ENCODE results near the gene FRRS1.

Gene FRRS1

GRCh38 chr1:99763956-99764355 lies 2.5 kb downstream of the FRRS1 start:
- no peaks in the 10 kb centered on the region for H3K9me3 ChIP-seq (ENCODE audit: control insufficient read depth, insufficient read depth, low read depth, low read length)
- H3K36me3 ChIP-seq (ENCODE audit: control insufficient read depth in 2 of 2, insufficient read depth in 1 of 2, low read length in 2 of 2), result no peaks in the 10 kb centered on the region
- ChIA-PET POLR2A (no interaction called here), CTCF (no interaction called here)
- TF ChIP-seq ZNF37A (tag by site-specific recombination; IDR thresholded peaks at IDR 0.05) (no peak), PRDM4 (tag by site-specific recombination; IDR thresholded peaks at IDR 0.05) (no peak), ZNF223 (tag by site-specific recombination; IDR thresholded peaks at IDR 0.05) (no peak), ZNF701 (tag by site-specific recombination; IDR thresholded peaks at IDR 0.05) (no peak)
- TF ChIP-seq, protein P1, sequence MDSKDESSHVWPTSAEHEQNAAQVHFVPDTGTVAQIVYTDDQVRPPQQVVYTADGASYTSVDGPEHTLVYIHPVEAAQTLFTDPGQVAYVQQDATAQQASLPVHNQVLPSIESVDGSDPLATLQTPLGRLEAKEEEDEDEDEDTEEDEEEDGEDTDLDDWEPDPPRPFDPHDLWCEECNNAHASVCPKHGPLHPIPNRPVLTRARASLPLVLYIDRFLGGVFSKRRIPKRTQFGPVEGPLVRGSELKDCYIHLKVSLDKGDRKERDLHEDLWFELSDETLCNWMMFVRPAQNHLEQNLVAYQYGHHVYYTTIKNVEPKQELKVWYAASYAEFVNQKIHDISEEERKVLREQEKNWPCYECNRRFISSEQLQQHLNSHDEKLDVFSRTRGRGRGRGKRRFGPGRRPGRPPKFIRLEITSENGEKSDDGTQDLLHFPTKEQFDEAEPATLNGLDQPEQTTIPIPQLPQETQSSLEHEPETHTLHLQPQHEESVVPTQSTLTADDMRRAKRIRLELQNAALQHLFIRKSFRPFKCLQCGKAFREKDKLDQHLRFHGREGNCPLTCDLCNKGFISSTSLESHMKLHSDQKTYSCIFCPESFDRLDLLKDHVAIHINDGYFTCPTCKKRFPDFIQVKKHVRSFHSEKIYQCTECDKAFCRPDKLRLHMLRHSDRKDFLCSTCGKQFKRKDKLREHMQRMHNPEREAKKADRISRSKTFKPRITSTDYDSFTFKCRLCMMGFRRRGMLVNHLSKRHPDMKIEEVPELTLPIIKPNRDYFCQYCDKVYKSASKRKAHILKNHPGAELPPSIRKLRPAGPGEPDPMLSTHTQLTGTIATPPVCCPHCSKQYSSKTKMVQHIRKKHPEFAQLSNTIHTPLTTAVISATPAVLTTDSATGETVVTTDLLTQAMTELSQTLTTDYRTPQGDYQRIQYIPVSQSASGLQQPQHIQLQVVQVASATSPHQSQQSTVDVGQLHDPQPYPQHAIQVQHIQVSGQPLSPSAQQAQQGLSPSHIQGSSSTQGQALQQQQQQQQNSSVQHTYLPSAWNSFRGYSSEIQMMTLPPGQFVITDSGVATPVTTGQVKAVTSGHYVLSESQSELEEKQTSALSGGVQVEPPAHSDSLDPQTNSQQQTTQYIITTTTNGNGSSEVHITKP (tag by site-specific recombination; IDR thresholded peaks at IDR 0.05), result peak; percentile 40; the same call in 1 of the 2 replicates
- H3K4me1 ChIP-seq (ENCODE audit: control insufficient read depth, insufficient read depth, low read length), result no peaks in the 10 kb centered on the region
- H3K27ac ChIP-seq (ENCODE audit: extremely low read depth, low read depth, low read length), result no peak overlapping the region
- H3K4me3 ChIP-seq (ENCODE audit: low read depth, low read length), result no peak overlapping the region

- TF ChIP-seq SP3 (tag by site-specific recombination; IDR thresholded peaks at IDR 0.05) (no peak), ZNF23 (tag by site-specific recombination; IDR thresholded peaks at IDR 0.05; ENCODE audit: borderline replicate concordance) (no peak), KLF16 (tag by site-specific recombination; IDR thresholded peaks at IDR 0.05) (no peak), GLI4 (tag by site-specific recombination; IDR thresholded peaks at IDR 0.05) (no peak), ZNF10 (tag by site-specific recombination; IDR thresholded peaks at IDR 0.05) (no peak), ZNF510 (tag by site-specific recombination; IDR thresholded peaks at IDR 0.05; ENCODE audit: insufficient replicate concordance) (no peak), GLIS2 (tag by site-specific recombination; IDR thresholded peaks at IDR 0.05) (no peak), ZNF561 (tag by site-specific recombination; IDR thresholded peaks at IDR 0.05; ENCODE audit: borderline replicate concordance) (no peak), ZNF416 (tag by site-specific recombination; IDR thresholded peaks at IDR 0.05) (no peak), SCRT1 (tag by site-specific recombination; IDR thresholded peaks at IDR 0.05; ENCODE audit: borderline replicate concordance) (no peak), ZNF544 (tag by site-specific recombination; IDR thresholded peaks at IDR 0.05) (no peak), ZBTB17 (tag by site-specific recombination; IDR thresholded peaks at IDR 0.05) (no peak), EGR2 (tag by site-specific recombination; IDR thresholded peaks at IDR 0.05; ENCODE audit: low read depth) (no peak), ZNF658 (tag by site-specific recombination; IDR thresholded peaks at IDR 0.05) (no peak)
- TF ChIP-seq, protein P2, sequence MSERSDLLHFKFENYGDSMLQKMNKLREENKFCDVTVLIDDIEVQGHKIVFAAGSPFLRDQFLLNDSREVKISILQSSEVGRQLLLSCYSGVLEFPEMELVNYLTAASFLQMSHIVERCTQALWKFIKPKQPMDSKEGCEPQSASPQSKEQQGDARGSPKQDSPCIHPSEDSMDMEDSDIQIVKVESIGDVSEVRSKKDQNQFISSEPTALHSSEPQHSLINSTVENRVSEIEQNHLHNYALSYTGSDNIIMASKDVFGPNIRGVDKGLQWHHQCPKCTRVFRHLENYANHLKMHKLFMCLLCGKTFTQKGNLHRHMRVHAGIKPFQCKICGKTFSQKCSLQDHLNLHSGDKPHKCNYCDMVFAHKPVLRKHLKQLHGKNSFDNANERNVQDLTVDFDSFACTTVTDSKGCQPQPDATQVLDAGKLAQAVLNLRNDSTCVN (tag by site-specific recombination; optimal IDR thresholded peaks at IDR 0.05), result no peak
- TF ChIP-seq, protein P3, sequence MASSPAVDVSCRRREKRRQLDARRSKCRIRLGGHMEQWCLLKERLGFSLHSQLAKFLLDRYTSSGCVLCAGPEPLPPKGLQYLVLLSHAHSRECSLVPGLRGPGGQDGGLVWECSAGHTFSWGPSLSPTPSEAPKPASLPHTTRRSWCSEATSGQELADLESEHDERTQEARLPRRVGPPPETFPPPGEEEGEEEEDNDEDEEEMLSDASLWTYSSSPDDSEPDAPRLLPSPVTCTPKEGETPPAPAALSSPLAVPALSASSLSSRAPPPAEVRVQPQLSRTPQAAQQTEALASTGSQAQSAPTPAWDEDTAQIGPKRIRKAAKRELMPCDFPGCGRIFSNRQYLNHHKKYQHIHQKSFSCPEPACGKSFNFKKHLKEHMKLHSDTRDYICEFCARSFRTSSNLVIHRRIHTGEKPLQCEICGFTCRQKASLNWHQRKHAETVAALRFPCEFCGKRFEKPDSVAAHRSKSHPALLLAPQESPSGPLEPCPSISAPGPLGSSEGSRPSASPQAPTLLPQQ (tag by site-specific recombination; IDR thresholded peaks at IDR 0.05), result no peak
- Histone ChIP-seq H3K9me3 (ENCODE audit: control insufficient read depth, insufficient read depth, low read depth, low read length) (no peaks in the 10 kb centered on the region), H3K27ac (ENCODE audit: extremely low read depth, low read depth, low read length) (no peak overlapping the region), H3K36me3 (ENCODE audit: control insufficient read depth in 2 of 2, insufficient read depth in 1 of 2, low read length in 2 of 2) (no peaks in the 10 kb centered on the region), H3K4me1 (ENCODE audit: control insufficient read depth, insufficient read depth, low read length) (no peaks in the 10 kb centered on the region), H3K4me3 (ENCODE audit: low read depth, low read length) (no peak overlapping the region)
- POLR2A ChIA-PET, result no interaction called here
- CTCF ChIA-PET, result interaction anchor here (0.7 kb wide), 1 partner anchor 11 kb away, joined by 3 read pairs; no protein-coding TSS in a partner anchor
Measured at GRCh38 chr1:99761774-99762173, 4.7 kb downstream of the FRRS1 start.

Measured in HEK293 (cell line).